ENCODE results near the gene AIP. TPM values are rescaled to one million over a fixed set of nuclear protein-coding genes. Genes with fewer than 3 reads are reported as not detected.
A peak's percentile ranks its signal among the peaks of the same experiment; 100 is the strongest.

Gene AIP
- total and polyA plus RNA-seq, 2 of the 8 experiments (the other 6 are each of a cell fraction or from before 2014, with no cell fraction given): 29.8 to 54.4 TPM

GRCh38 chr11:67437809-67438157, 45.0 kb upstream of the AIP start:
- Histone ChIP-seq H3K79me1 (ENCODE audit: low read depth, low read length) (0 out of 2 replicates have a peak, but pooled peaks cover 2% of the 10 kb centered on the region), H2BK5ac (ENCODE audit: low read depth, low read length) (peak overlapping the region; percentile 69), H2AK5ac (ENCODE audit: low read depth, low read length) (peak overlapping the region; percentile 82; the same call in 1 of the 2 replicates), H3K9me3 (ENCODE audit: insufficient read depth in 2 of 2, low read depth in 1 of 2, low read length in 1 of 2) (no peaks in the 10 kb centered on the region), H3K23me2 (ENCODE audit: low read depth, low read length) (no peaks in the 10 kb centered on the region; the same call in 1 of the 2 replicates), H2BK12ac (ENCODE audit: low read depth, low read length) (0 out of 2 replicates have a peak overlapping the region, but pooled peaks have one; percentile 17), H2BK20ac (ENCODE audit: low read length) (no peak overlapping the region), H3K9ac (replicated peaks in 1 of 4; ENCODE audit: extremely low read depth in 1 of 4, low read depth in 3 of 4, low read length in 3 of 4) (no peak overlapping the region), H3K14ac (ENCODE audit: insufficient read length) (no peak overlapping the region), H3K4me2 (ENCODE audit: insufficient read depth in 1 of 2, low read depth in 2 of 2, low read length in 2 of 2) (no peak overlapping the region), H2BK15ac (ENCODE audit: low read length) (0 out of 2 replicates have a peak overlapping the region, but pooled peaks have one; percentile 46), H3K27ac (ENCODE audit: low read depth, low read length) (0 out of 2 replicates have a peak overlapping the region, but pooled peaks have one; percentile 52), H2BK120ac (replicated peaks; ENCODE audit: low read depth, low read length) (no peak overlapping the region), H3K79me2 (ENCODE audit: control insufficient read depth in 1 of 2, insufficient read depth in 2 of 2, low read length in 2 of 2) (no peaks in the 10 kb centered on the region), H3K23ac (ENCODE audit: insufficient read length) (no peak overlapping the region), H4K91ac (replicated peaks; ENCODE audit: insufficient read length, low read length) (peak overlapping the region; percentile 81), H4K8ac (ENCODE audit: extremely low read depth, insufficient read depth, low read length) (peak overlapping the region; percentile 51; the same call in 1 of the 2 replicates), H3K4ac (replicated peaks; ENCODE audit: insufficient read length, low read depth, low read length) (no peak overlapping the region), H3K4me3 (ENCODE audit: extremely low read depth in 1 of 4, insufficient read depth in 2 of 4, low read depth in 3 of 4, low read length in 4 of 4) (no peak overlapping the region), H3K36me3 (ENCODE audit: control insufficient read depth in 2 of 4, insufficient read depth in 4 of 4, low read length in 3 of 4) (peaks cover 8 to 30% (median 16%) of the 10 kb centered on the region in 4 experiments; a peak in 7 of 8 replicates), H3K4me1 (replicated peaks in 1 of 4; ENCODE audit: control insufficient read depth in 3 of 4, insufficient read depth in 4 of 4, low read length in 3 of 4) (peaks cover 0 to 24% (median 16%) of the 10 kb centered on the region in 4 experiments; a peak in 6 of 7 replicates), H2AFZ (ENCODE audit: low read length) (no peak overlapping the region), H3K18ac (ENCODE audit: extremely low read depth, low read length) (no peak overlapping the region; the same call in 1 of the 2 replicates), H4K20me1 (replicated peaks in 1 of 2; ENCODE audit: control insufficient read depth in 1 of 2, insufficient read depth in 2 of 2, low read length in 2 of 2) (peaks cover 4 to 27% of the 10 kb centered on the region in 2 experiments), H3K27me3 (replicated peaks in 1 of 4; ENCODE audit: control insufficient read depth in 3 of 4, extremely low read depth in 1 of 4, insufficient read depth in 3 of 4, low read length in 3 of 4) (no peaks in the 10 kb centered on the region), H3K56ac (replicated peaks; ENCODE audit: insufficient read length, low read depth, low read length) (no peak overlapping the region), H4K5ac (ENCODE audit: insufficient read length, low read depth, low read length) (no peak overlapping the region)
- ChIA-PET CTCF (ENCODE audit: partially characterized antibody) (interaction anchor here (0.6 to 2.2 kb wide), 9 partner anchors 13 to 43 kb away, joined by 3 to 8 read pairs (median 3); partner anchors contain the start of gene GPR152), POLR2A (ENCODE audit: partially characterized antibody) (interaction anchor here (1.0 to 12.5 kb wide), 17 partner anchors 10 to 83 kb away, joined by 3 to 104 read pairs (median 7); partner anchors contain the start of genes CABP4, CARNS1, GPR152 and PPP1CA)
- FAIRE-seq: no peak
- DNase-seq (ENCODE audit: low read depth in 1 of 2, low spot score in 2 of 2): no peak
- WGBS, 2 experiments (ENCODE audit: extremely low coverage in 1 of 2, insufficient coverage in 1 of 2, insufficient read length in 1 of 2, insufficient replicate concordance in 2 of 2, low coverage in 1 of 2, low lambda C conversion rate in 2 of 2, missing lambda C conversion rate in 1 of 2): 79% methylated on average over 1 of the region's 3 CpGs; no CpG with 5 or more reads in 1 of the 2 experiments
- TF ChIP-seq RAD21 (IDR thresholded peaks at IDR 0.05 in 1 of 2, conservative IDR thresholded peaks at IDR 0.05 in 1 of 2; ENCODE audit: low read depth in 2 of 2, low read length in 2 of 2) (no peak), MAX (IDR thresholded peaks at IDR 0.05) (no peak), ASH2L (IDR thresholded peaks at IDR 0.05; ENCODE audit: low read length) (no peak), TAF1 (IDR thresholded peaks at IDR 0.05; ENCODE audit: low read depth, low read length) (no peak), SAP30 (IDR thresholded peaks at IDR 0.05; ENCODE audit: insufficient read depth, insufficient replicate concordance, low read length) (no peak), BCL11A (IDR thresholded peaks at IDR 0.05; ENCODE audit: low read depth in 2 of 2, low read length in 2 of 2) (no peak), EGR1 (IDR thresholded peaks at IDR 0.05; ENCODE audit: borderline replicate concordance, low read depth, low read length) (no peak), ATF2 (IDR thresholded peaks at IDR 0.05; ENCODE audit: low read length) (no peak), SIRT6 (IDR thresholded peaks at IDR 0.05; ENCODE audit: low read length) (no peak), BRCA1 (IDR thresholded peaks at IDR 0.05; ENCODE audit: low read depth, low read length) (no peak), RXRA (IDR thresholded peaks at IDR 0.05; ENCODE audit: insufficient read depth, low read depth, low read length) (no peak)

Data from H1 (cell line).